Peyer's patch (tissue), 4 donors: Measurements from ENCODE around the gene PLCL1.

Experiments used
- POLR2A ChIP-seq, 2 donors: fragments of 450-650 bp; IDR thresholded peaks; one replicate each; pipeline ENCODE4 v1.5.1; 2017; ENCODE audit warnings: antibody characterized with exemption in 2 of 2, mild to moderate bottlenecking in 2 of 2, moderate library complexity in 2 of 2
- TF ChIP-seq, protein P1 (sequence below), 6 experiments: fragments of 450-650 bp in 4 of 6; fragments of 200-600 bp in 2 of 6; sonication (generic) in 1 of 6; IDR thresholded peaks; one replicate each; pipeline ENCODE4 v1.5.1; 2017 to 2019; ENCODE audit warnings: antibody characterized with exemption in 6 of 6, mild to moderate bottlenecking in 3 of 6, moderate library complexity in 1 of 6

DNA sequence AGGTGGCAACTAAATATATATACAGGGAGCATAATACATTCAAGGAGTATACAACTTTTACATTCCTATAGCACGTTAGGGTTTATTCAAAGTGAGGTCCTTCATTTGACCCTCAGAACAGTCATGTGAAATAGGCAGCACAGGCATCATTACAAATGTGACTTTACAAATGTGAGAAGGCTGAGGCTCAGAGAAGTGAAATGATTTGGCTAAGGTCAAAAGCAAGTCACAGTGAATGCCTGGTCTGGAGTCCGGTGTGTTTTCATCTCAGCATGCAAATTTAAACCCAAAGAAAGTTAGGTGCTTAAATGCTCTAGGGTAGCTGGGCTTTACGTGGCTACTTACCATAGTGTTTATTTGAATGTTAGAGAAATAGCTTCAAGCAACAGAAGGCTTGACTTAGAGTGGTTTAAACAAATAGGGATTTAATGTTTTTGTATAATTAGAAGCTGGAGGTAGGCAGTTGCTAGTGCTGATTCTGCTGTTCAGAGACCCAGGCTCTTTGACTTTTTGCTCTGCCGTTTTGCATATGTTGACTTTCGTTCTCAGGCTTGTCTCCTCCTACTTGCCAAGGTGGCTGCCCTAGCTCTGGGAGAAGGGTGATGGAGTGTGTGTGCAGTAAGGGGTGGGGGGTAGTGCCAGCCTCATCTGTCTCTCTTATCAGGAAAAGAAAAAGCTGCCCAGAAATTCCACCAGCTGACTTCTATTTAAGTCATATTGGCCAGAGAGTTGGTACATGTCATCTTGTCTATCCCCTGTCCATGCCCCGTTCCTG, 89.2 kb downstream of the PLCL1 start:
- TF ChIP-seq, protein P1, sequence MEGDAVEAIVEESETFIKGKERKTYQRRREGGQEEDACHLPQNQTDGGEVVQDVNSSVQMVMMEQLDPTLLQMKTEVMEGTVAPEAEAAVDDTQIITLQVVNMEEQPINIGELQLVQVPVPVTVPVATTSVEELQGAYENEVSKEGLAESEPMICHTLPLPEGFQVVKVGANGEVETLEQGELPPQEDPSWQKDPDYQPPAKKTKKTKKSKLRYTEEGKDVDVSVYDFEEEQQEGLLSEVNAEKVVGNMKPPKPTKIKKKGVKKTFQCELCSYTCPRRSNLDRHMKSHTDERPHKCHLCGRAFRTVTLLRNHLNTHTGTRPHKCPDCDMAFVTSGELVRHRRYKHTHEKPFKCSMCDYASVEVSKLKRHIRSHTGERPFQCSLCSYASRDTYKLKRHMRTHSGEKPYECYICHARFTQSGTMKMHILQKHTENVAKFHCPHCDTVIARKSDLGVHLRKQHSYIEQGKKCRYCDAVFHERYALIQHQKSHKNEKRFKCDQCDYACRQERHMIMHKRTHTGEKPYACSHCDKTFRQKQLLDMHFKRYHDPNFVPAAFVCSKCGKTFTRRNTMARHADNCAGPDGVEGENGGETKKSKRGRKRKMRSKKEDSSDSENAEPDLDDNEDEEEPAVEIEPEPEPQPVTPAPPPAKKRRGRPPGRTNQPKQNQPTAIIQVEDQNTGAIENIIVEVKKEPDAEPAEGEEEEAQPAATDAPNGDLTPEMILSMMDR (IDR thresholded peaks at IDR 0.05), result no peak
- no peak for TF ChIP-seq POLR2A (IDR thresholded peaks at IDR 0.05)
